IPS-18c (cell line): ENCODE measurements around the gene SLCO3A1.

ENCODE experiments used
- H3K4me3 ChIP-seq: 2 replicates; pipeline ENCODE4 v1.7.0; 2013; ENCODE audit warnings: low read depth, mild to moderate bottlenecking, low read length, moderate library complexity; ENCODE audit not compliant: insufficient read depth
- H3K9me3 ChIP-seq: one replicate; pipeline ENCODE4 v1.6.1; 2013; ENCODE audit warnings: mild to moderate bottlenecking, low read length, moderate library complexity; ENCODE audit not compliant: control insufficient read depth, insufficient read depth

Gene SLCO3A1

GRCh38 chr15:91940496-91941381, 87.2 kb downstream of the SLCO3A1 start:
- no peak overlapping the region; the same call in 1 of the 2 replicates for H3K4me3 ChIP-seq
- H3K9me3 ChIP-seq, result no peaks in the 10 kb centered on the region

DNA sequence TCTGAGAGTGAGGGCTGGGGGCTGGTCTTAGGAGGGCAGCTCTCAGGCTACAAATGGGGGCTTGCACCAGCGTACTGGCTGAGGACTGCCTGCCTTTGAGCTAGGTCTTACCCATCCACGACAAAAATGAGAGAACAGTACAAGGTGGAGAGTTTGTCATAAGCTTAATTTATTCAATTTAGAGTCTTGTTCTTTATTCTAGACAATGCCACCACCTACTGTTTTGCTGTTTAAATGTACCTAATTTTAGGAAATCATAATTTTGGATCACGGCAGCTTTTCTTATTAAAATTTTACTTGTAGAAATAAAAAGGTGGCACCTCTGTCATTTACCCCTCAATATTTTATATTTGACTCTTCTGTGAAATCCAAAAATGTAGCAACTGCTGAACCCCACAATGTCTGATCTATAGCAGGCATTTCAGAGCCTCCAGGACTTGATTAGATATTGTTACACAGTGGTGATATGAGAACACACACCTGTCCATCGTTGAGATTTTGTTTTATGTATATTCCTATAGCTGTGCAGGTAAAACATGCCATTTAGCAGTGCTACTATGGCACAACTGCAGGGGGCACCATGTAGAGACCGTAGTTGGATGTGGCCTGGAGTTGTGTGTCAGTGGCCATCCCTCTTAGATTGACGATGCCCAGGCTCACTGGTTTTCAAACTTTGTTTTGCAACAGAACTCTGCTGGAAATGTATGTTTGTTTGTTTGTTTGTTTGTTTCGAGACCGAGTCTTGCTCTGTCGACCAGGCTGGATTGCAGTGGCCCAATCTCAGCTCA, 88.6 kb downstream of the SLCO3A1 start:
- H3K4me3 ChIP-seq, result no peak overlapping the region
- no peaks in the 10 kb centered on the region for H3K9me3 ChIP-seq

GRCh38 chr15:91942720-91943394, 89.3 kb downstream of the SLCO3A1 start:
- H3K9me3 ChIP-seq, result no peaks in the 10 kb centered on the region
- no peak overlapping the region for H3K4me3 ChIP-seq

GRCh38 chr15:91944331-91944730, 90.8 kb downstream of the SLCO3A1 start:
- Histone ChIP-seq H3K9me3 (no peaks in the 10 kb centered on the region), H3K4me3 (no peak overlapping the region)

- H3K9me3 ChIP-seq, result no peaks in the 10 kb centered on the region
- no peak overlapping the region for H3K4me3 ChIP-seq
These were observed 91.9 kb downstream of the SLCO3A1 start for GRCh38 chr15:91945385-91945784.

DNA sequence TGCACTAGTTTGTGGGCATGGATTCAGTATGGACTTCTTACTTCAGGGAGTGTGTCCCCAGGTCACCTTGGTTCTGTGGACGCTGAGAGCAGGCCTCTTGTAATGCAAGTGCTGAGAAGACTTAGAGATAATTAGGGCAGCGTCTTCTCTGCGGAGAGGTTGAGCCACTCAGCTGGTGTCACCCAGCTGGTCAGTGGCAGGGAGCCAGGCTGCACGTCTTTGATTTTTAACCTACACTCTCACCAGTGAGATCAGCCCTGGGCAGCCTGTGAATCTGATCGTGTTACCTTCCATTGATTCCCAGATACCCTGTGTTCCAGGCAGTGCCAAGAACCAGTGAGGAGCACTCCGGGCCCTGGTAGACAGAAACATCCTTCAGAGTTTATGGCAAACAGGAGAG, 92.6 kb downstream of the SLCO3A1 start:
- no peak overlapping the region for H3K4me3 ChIP-seq
- H3K9me3 ChIP-seq, result no peaks in the 10 kb centered on the region

- no peak overlapping the region for H3K4me3 ChIP-seq
These were observed 93.2 kb downstream of the SLCO3A1 start for GRCh38 chr15:91946581-91947292.

GRCh38 chr15:91947293-91947679, 93.8 kb downstream of the SLCO3A1 start:
- Histone ChIP-seq H3K9me3 (no peaks in the 10 kb centered on the region), H3K4me3 (no peak overlapping the region)

More at GRCh38 chr15:91946581-91947292, 93.2 kb downstream of the SLCO3A1 start:
- no peaks in the 10 kb centered on the region for H3K9me3 ChIP-seq

DNA sequence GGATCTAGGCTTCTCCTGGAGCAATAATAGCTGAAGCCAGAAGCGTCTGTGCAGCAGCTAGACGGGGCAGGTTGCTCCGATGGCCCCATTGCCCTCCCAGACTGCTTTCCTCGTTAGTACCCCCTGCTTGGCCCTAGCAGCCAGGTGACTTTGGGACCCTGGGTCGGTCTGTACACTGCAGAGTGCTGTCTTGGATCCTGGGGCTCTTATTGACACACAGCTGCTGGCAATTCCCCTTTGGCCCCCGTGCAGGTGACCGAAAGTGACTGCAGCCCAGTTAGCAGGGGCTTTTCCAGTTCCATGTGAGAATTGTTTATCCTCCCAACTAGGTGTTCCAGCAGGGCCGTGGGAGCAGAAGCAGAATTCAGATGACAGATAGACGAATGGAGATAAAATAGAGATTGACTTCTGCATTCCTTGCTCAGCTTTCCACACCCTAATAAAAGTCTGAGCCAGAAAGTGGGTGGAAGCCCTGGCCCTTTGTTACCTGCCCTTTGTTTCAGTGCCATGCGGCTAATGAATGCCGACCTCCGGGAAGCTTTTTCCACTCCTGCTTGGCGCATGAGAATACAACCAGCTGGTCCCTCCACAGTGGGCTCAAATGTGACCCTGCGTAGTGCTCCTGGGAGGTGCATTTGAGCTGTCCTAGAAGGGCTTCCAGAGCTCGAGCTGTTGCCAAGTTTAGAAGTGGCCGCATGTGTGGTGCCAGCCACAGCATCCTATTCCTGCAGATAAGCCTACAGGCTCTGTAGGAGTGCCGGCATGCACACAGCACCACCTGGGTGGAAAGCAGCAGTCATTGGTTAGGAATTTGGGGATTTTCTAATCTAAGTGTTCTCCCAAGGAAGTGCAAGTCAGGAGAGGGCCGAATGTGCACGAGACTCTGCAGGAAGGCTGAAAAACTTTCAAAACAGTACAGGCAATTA, 94.4 kb downstream of the SLCO3A1 start:
- no peaks in the 10 kb centered on the region for H3K9me3 ChIP-seq

GRCh38 chr15:91949361-91949760, 95.9 kb downstream of the SLCO3A1 start:
- no peaks in the 10 kb centered on the region for H3K9me3 ChIP-seq
- H3K4me3 ChIP-seq, result no peak overlapping the region; the same call in 1 of the 2 replicates

More for the DNA sequence above, 94.4 kb downstream of the SLCO3A1 start:
- H3K4me3 ChIP-seq, result no peak overlapping the region

DNA sequence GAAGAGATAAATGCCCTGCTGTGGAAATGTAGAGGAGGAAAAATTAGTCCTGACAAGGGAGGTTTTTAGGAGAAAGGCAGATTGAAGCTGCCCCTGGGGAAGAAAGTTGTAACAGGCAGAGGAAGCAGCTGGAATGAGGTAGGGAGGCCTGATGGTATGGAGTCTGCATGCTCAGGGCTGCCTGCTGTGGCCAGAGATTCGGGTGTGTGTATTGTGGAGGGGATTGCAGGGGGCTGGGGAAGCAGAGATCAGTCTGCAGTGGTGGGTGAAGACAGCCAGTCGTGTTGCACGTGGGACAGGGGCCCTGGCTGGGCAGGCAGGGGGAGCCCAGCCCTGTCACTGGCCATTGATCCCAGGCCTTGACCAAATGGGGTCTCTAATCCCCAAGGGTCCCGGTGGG, 96.5 kb downstream of the SLCO3A1 start:
- H3K4me3 ChIP-seq, result no peak overlapping the region
- H3K9me3 ChIP-seq, result no peaks in the 10 kb centered on the region

GRCh38 chr15:91950631-91951329, 97.3 kb downstream of the SLCO3A1 start:
- Histone ChIP-seq H3K4me3 (no peak overlapping the region), H3K9me3 (no peaks in the 10 kb centered on the region)

GRCh38 chr15:91952216-91952615, 98.7 kb downstream of the SLCO3A1 start:
- H3K9me3 ChIP-seq, result no peaks in the 10 kb centered on the region
- H3K4me3 ChIP-seq, result no peak overlapping the region

GRCh38 chr15:91953432-91953831, 99.9 kb downstream of the SLCO3A1 start:
- Histone ChIP-seq H3K9me3 (no peaks in the 10 kb centered on the region), H3K4me3 (no peak overlapping the region)

- Histone ChIP-seq H3K4me3 (no peak overlapping the region), H3K9me3 (no peaks in the 10 kb centered on the region)
These were observed 100.8 kb downstream of the SLCO3A1 start for GRCh38 chr15:91954292-91954691.
